ENCODE results near the gene RNU7-1. TPM values are rescaled to one million over a fixed set of nuclear protein-coding genes. Genes with fewer than 3 reads are reported as not detected.

The RNU7-1 gene
- total and polyA plus RNA-seq, 10 of the 15 experiments (the other 5 are each of a cell fraction or from before 2014, with no cell fraction given): not detected

- TF ChIP-seq CUX1 (IDR thresholded peaks at IDR 0.05; ENCODE audit: insufficient replicate concordance, low read depth, low read length) (no peak), PBX3 (IDR thresholded peaks at IDR 0.05; ENCODE audit: insufficient replicate concordance, low read depth, low read length) (peak; percentile 94)
Measured at GRCh38 chr12:6943389-6943721, 261 bp upstream of the RNU7-1 start (continued).

Data from GM12878 (cell line).